ENCODE measurements around the gene SESN1. TPM values are rescaled to one million over a fixed set of nuclear protein-coding genes. Genes with fewer than 3 reads are reported as not detected.
"Not testable (repeated sequence)": the region's sequence is repeated elsewhere in the genome, so short reads cannot be mapped to it uniquely, and the experiment has no call there.

The SESN1 gene
- total RNA-seq, 1 donor from 2014 or later, result 9.1 TPM

DNA sequence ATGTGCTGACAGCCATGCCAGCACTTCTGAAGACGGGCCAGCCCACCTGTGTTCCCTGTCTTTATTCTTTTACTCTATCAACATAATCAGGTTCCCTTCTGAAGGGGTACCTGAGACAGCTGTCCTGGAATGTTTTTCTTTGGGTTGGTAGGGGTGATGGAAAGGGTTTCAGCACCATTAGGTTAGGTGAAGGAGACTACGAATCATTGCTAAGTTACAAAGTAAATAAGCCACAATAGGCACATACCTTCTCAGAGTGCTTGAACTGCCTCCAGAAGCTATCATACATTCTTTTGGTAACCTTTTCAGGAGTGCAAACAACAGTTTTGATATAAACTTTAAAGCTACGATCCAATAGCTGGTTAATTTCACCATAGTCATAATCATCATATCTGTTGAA, 106.3 kb downstream of the SESN1 start:
- POLR2A ChIA-PET, result no interaction called here
- Mint-ChIP-seq H3K27me3 (no peaks in the 10 kb centered on the region), H3K4me1 (no peaks in the 10 kb centered on the region), H3K27ac (peak overlapping the region; percentile 25), H3K9me3 (no peaks in the 10 kb centered on the region), H3K36me3 (ENCODE audit: low read depth) (peaks cover 67% of the 10 kb centered on the region), H3K4me3 (no peak overlapping the region)
- DNase-seq (no peak), ATAC-seq (ENCODE audit: low read depth) (no peak)
- intact Hi-C loops (cut with micrococcal nuclease), result no loop called here
- TF ChIP-seq, protein P1, sequence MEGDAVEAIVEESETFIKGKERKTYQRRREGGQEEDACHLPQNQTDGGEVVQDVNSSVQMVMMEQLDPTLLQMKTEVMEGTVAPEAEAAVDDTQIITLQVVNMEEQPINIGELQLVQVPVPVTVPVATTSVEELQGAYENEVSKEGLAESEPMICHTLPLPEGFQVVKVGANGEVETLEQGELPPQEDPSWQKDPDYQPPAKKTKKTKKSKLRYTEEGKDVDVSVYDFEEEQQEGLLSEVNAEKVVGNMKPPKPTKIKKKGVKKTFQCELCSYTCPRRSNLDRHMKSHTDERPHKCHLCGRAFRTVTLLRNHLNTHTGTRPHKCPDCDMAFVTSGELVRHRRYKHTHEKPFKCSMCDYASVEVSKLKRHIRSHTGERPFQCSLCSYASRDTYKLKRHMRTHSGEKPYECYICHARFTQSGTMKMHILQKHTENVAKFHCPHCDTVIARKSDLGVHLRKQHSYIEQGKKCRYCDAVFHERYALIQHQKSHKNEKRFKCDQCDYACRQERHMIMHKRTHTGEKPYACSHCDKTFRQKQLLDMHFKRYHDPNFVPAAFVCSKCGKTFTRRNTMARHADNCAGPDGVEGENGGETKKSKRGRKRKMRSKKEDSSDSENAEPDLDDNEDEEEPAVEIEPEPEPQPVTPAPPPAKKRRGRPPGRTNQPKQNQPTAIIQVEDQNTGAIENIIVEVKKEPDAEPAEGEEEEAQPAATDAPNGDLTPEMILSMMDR (IDR thresholded peaks at IDR 0.05), result no peak
- CTCF ChIA-PET, result no interaction called here

DNA sequence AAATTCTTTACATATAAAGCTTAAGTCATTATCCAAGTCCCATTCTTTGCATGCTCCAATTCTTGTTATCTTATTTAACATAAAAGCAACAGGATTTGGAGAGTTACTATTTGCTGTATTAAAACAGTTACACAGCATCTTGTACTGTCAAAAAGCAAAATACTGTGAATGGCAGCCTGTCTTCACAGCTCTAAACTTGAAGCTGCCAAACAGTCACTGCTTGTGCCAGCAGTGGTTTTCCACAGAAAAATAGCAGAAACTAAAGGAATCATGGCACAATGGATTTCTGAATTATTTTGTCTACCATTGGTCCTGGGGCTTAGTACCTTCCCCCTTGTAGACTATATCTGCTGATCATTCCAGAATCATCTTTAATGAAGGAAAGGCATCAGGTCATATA, 107.5 kb downstream of the SESN1 start:
- Mint-ChIP-seq H3K4me1 (no peaks in the 10 kb centered on the region), H3K4me3 (no peak overlapping the region), H3K36me3 (ENCODE audit: low read depth) (peaks cover 60% of the 10 kb centered on the region), H3K9me3 (no peaks in the 10 kb centered on the region), H3K27me3 (no peaks in the 10 kb centered on the region), H3K27ac (no peak overlapping the region)
- ChIA-PET POLR2A (interaction anchor here (0.5 kb wide), 1 partner anchor 680 kb away, joined by 4 read pairs; no protein-coding TSS in a partner anchor), CTCF (no interaction called here)
- TF ChIP-seq, protein P1 (IDR thresholded peaks at IDR 0.05), result no peak
- intact Hi-C loops (cut with micrococcal nuclease), result no loop called here
- no peak for DNase-seq
- no peak for ATAC-seq (ENCODE audit: low read depth)

DNA sequence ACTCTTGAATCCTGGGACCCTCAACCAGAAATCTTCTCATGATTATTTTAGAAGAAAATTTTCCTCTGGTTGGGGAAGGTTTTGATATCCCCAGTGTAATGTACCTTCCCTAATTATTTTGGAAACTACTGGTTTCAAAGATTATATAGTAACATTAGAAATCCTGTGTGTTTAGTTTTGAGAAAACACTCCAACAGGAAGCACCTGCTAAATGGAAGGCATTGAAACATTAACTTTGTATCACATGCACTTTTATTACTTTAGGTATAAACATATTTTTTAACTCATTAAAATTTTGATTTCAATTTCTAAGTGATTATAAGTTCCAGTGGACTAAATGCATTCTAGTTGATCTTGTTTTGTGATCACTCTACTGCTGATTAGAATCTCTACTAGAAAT, 109.3 kb downstream of the SESN1 start:
- Mint-ChIP-seq H3K4me3 (no peak overlapping the region), H3K9me3 (no peaks in the 10 kb centered on the region), H3K27ac (no peak overlapping the region), H3K27me3 (no peaks in the 10 kb centered on the region), H3K36me3 (ENCODE audit: low read depth) (peaks cover 46% of the 10 kb centered on the region), H3K4me1 (no peaks in the 10 kb centered on the region)
- ChIA-PET CTCF (no interaction called here), POLR2A (no interaction called here)
- ATAC-seq (ENCODE audit: low read depth) (no peak), DNase-seq (no peak)
- TF ChIP-seq, protein P1 (IDR thresholded peaks at IDR 0.05), result no peak
- intact Hi-C loops (cut with micrococcal nuclease), result no loop called here

DNA sequence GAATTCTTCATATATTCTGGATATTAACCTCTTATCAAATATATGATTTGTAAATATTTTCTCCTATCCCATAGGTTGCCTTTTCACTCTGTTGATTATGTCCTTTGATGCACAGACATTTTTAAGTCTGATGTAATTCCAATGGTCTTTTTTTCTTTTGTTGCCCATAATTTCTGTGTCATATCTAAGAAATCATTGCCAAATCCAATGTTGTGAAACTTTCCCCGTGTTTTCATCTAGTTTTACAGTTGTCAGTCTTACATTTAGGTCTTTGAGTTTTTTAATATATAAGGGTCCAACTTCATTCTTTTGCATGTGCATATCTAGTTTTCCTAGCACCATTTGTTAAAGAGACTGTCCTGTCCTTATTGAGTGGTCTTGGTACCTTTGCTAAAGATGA, 111.5 kb downstream of the SESN1 start:
- Mint-ChIP-seq H3K4me3 (no peak overlapping the region), H3K27me3 (no peaks in the 10 kb centered on the region), H3K36me3 (ENCODE audit: low read depth) (peaks cover 29% of the 10 kb centered on the region), H3K27ac (no peak overlapping the region), H3K4me1 (no peaks in the 10 kb centered on the region), H3K9me3 (peaks cover 5% of the 10 kb centered on the region)
- intact Hi-C loops (cut with micrococcal nuclease), result no loop called here
- ChIA-PET CTCF (no interaction called here), POLR2A (no interaction called here)
- ATAC-seq (ENCODE audit: low read depth), result no peak
- TF ChIP-seq, protein P1 (IDR thresholded peaks at IDR 0.05), result no peak
- DNase-seq, result no peak

DNA sequence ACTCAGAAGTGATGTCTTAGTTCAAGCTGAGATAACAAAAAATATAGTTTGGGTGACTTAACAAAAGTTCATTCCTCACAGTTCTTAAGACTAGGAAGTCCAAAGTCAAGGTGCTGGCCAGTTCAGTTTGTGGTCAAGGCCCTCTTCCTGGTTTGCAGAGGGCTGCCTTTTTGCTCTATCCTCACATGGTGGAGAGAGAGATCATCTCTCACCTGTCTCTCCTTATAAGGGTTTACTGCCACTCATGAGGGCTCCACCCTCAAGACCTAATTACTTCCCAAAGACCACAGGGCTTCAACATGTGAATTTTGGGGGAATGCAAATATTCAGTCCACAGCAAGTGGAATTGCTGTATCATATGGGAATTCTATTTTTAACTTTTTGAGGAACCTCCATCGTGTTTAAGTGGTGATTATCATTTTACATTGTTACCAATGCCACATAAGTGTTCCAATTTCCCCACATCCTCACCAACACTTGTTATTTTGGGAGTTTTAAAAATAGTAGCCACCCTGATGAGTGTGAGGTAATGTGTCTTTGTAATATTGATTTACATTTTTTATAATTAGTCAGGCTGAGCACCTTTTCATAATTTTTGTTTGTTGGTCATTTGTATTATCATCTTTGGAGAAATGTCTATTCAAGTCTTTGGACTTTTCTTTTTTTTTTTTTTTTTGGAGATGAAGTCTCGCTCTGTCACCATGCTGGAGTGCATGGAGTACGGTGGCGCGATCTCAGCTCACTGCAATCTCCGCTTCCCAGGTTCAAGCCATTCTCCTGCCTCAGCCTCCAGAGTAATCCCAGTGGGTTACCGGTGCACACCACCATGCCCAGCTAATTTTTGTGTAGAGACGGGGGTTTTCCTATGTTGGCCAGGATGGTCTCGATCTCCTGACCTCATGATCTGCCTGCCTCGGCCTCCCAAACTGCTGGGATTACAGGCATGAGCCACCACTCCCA, 112.2 kb downstream of the SESN1 start:
- intact Hi-C loops (cut with micrococcal nuclease), result no loop called here
- H3K4me1 Mint-ChIP-seq, result no peaks in the 10 kb centered on the region

DNA sequence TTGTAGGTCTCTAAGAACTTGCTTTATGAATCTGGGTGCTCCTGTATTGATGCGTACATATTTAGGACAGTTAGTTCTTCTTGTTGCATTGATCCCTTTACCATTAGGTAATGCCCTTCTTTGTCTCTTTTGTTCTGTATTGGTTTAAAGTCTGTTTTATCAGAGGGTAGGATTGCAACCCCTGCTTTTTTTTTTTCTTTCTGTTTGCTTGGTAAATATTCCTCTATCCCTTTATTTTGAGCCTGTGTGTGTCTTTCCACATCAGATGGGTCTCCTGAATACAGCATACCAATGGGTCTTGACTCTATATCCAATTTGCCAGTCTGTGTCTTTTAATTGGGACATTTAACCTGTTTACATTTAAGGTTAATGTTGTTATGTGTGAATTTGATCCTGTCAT, 116.0 kb downstream of the SESN1 start:
- not testable (repeated sequence) for H3K27ac Mint-ChIP-seq

More for the DNA sequence above, 112.2 kb downstream of the SESN1 start:
- Mint-ChIP-seq H3K27ac (no peak overlapping the region), H3K4me3 (no peak overlapping the region), H3K36me3 (ENCODE audit: low read depth) (peaks cover 22% of the 10 kb centered on the region), H3K9me3 (peaks cover 11% of the 10 kb centered on the region), H3K27me3 (no peaks in the 10 kb centered on the region)
- POLR2A ChIA-PET, result no interaction called here
- DNase-seq (no peak), ATAC-seq (ENCODE audit: low read depth) (no peak)
- TF ChIP-seq, protein P1 (IDR thresholded peaks at IDR 0.05), result no peak
- CTCF ChIA-PET, result no interaction called here

More for the DNA sequence above, 116.0 kb downstream of the SESN1 start:
- CTCF ChIA-PET; intact Hi-C loops (cut with micrococcal nuclease); ATAC-seq (ENCODE audit: low read depth); H3K36me3 Mint-ChIP-seq (ENCODE audit: low read depth); DNase-seq; H3K4me3 Mint-ChIP-seq; POLR2A ChIA-PET; H3K27me3 Mint-ChIP-seq; H3K4me1 Mint-ChIP-seq: not testable (repeated sequence)
- peaks cover 16% of the 10 kb centered on the region for H3K9me3 Mint-ChIP-seq

Measured in activated B cell treated with CpG ODN at 0.5 μM for 24 hours (primary cell).